ENCODE data around the gene CERS1.

CERS1 gene

DNA sequence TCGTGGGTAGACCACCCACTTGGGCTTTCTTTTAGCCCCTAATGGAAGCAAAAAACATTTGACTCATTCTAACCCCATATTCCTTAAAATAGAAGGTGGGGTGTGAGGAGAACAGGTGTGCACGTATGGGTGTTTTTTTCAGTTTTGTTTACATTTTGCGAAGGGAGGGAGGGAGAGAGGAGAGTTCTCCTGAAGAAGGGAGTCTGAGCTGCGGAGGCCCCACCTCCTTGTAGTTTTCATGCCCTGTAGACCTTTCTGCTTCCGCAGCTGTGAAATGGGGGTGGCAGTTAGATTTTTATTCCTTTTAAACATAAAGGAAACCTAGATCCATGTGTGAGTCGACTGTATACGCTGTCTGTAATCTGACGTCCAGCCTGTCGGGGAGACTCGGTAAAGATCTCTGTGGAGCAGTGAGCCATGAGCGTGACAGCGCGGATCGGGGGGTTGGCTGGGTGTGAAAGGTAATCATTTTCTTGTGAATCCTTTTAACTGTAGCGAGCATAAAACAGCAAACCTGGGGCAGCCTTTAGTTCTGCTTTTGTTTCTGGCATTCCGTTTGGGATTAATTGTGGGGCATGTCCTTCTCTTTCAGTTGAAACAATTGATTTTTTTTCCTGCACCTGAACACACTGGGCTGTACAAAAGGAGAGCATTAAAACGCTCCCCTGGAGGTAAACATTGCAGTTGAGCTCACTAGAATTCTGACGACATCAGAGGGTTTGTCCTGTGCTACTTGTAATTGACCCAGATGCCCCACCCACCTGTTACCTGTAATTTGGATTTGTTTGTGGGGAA lies 61.9 kb downstream of the CERS1 start:
- peak; percentile 23 for DNase-seq

GRCh38 chr19:18833141-18833476 lies 62.8 kb downstream of the CERS1 start:
- DNase-seq: peak; percentile 31

GRCh38 chr19:18832306-18833140 lies 63.4 kb downstream of the CERS1 start:
- peak; percentile 69 for DNase-seq

DNA sequence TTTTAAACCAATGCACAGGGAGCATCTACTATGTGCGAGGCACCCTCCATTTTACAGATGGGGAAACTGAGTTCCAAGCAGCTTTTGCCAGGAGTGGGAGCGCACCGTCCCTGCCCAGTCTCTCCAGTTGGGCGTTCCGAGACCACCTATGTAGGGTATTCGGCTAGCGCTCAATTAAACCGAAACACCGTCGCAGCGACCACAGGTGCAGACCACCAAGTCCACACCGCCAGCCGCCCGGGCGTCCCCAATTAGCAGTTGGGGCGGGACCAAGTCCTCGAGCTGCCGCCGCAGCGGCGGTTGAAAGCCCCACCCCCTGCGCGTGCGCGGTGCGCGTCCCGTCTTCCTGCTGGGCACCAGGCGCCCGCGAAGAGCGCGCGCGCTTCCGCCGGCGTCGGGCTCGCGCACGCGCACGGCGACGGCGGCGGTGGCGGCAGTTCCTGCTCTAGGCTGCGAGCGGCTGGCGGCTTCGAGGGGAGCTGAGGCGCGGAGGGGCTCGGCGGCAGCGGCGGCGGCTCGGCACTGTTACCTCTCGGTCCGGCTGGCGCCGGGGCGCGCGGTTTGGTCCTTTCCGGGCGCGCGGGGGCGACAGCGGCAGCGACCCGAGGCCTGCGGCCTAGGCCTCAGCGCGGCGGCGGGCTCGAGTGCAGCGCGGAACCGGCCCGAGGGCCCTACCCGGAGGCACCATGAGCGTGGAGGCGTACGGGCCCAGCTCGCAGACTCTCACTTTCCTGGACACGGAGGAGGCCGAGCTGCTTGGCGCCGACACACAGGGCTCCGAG lies 64.2 kb downstream of the CERS1 start, which contains the start of gene UPF1:
Gene UPF1, plus strand, starts transcription at position 436 of the 782 bp plus-strand sequence. Its CDS starts 251 bp downstream, at position 687.
- DNase-seq: peak; percentile 98

DNA sequence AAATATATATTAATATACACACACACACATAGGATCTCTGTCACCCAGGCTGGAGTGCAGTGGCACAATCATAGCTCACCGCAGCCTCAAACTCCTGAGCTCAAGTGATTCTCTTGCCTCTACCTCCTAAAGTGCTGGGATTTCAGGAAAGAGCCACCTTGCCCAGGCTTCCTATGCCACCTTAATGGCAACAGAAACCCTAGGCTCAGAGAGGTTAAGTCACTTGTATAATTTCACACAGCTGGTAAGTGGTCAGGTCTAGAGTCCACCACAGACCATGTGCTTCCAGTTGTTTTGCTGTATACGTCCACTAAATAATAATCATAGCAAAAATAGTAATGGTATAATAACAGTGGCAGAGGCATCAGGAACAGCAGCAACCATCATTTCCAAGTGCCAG lies 65.5 kb downstream of the CERS1 start:
- DNase-seq: no peak

GRCh38 chr19:18828786-18829185 lies 67.2 kb downstream of the CERS1 start:
- DNase-seq: no peak

All from hematopoietic multipotent progenitor cell treated with erythropoietin and hydrocortisone succinate and interleukin-3 and kit ligand, for 4 days (in vitro differentiated cells).